Measurements from ENCODE around the gene NIPAL1. TPM values are rescaled to one million over a fixed set of nuclear protein-coding genes. Genes with fewer than 3 reads are reported as not detected.

Gene NIPAL1
- total and polyA plus RNA-seq, 2 donors (not counting 3 experiments of a cell fraction or from before 2014, with no cell fraction given) = 0.36 to 1.7 TPM

DNA sequence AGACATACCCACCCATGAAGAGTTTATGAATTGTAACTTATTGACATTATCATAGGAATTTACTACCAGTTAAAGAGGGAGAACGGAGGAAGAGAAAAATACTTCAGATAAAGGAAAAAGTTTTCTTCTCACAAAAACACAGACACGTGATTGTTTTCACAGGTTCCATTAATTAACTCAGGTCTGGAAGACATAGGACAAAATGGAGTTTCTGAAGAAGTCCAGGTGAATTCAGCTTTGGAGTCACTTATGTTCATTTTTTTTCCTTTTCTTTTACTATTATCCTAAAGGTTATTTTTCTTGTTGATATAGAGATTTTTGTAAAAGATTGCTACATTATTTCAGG, 20.5 kb downstream of the NIPAL1 start:
- no peaks in the 10 kb centered on the region for H3K27me3 ChIP-seq (ENCODE audit: control insufficient read depth in 2 of 2, insufficient read depth in 2 of 2, low read length in 2 of 2)
- no peaks in the 10 kb centered on the region for H3K4me1 ChIP-seq (ENCODE audit: control insufficient read depth, extremely low read depth, insufficient read depth, low read length)
- no peak overlapping the region for H3K4me3 ChIP-seq (replicated peaks in 1 of 3; ENCODE audit: insufficient read depth in 1 of 3, low read depth in 1 of 3, low read length in 3 of 3)
- H3K27ac ChIP-seq (ENCODE audit: insufficient read depth, low read depth, low read length) = no peak overlapping the region
- no peak for TF ChIP-seq EZH2 (IDR thresholded peaks at IDR 0.05; ENCODE audit: borderline replicate concordance, low read depth, low read length, severe bottlenecking)
- TF ChIP-seq POLR2AphosphoS5 (IDR thresholded peaks at IDR 0.05; ENCODE audit: insufficient read depth, low read depth, low read length) = no peak
- TF ChIP-seq GATA2 (IDR thresholded peaks at IDR 0.05; ENCODE audit: insufficient read depth, insufficient read length, low read depth, low read length) = no peak
- TF ChIP-seq FOS (IDR thresholded peaks at IDR 0.05; ENCODE audit: borderline replicate concordance, insufficient read depth, low read length) = no peak
- TF ChIP-seq JUN (IDR thresholded peaks at IDR 0.05; ENCODE audit: borderline replicate concordance, insufficient read depth, insufficient read length, low read depth) = no peak
- TF ChIP-seq, protein P1, sequence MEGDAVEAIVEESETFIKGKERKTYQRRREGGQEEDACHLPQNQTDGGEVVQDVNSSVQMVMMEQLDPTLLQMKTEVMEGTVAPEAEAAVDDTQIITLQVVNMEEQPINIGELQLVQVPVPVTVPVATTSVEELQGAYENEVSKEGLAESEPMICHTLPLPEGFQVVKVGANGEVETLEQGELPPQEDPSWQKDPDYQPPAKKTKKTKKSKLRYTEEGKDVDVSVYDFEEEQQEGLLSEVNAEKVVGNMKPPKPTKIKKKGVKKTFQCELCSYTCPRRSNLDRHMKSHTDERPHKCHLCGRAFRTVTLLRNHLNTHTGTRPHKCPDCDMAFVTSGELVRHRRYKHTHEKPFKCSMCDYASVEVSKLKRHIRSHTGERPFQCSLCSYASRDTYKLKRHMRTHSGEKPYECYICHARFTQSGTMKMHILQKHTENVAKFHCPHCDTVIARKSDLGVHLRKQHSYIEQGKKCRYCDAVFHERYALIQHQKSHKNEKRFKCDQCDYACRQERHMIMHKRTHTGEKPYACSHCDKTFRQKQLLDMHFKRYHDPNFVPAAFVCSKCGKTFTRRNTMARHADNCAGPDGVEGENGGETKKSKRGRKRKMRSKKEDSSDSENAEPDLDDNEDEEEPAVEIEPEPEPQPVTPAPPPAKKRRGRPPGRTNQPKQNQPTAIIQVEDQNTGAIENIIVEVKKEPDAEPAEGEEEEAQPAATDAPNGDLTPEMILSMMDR (IDR thresholded peaks at IDR 0.05; ENCODE audit: extremely low read depth in 1 of 2, insufficient read depth in 1 of 2, low read depth in 1 of 2, low read length in 2 of 2) = no peak
- TF ChIP-seq, protein P2, sequence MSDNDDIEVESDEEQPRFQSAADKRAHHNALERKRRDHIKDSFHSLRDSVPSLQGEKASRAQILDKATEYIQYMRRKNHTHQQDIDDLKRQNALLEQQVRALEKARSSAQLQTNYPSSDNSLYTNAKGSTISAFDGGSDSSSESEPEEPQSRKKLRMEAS (IDR thresholded peaks at IDR 0.05; ENCODE audit: insufficient read depth, insufficient read length) = no peak
- TF ChIP-seq POLR2A (IDR thresholded peaks at IDR 0.05; ENCODE audit: low read depth, low read length) = no peak
- no peak for TF ChIP-seq MYC (IDR thresholded peaks at IDR 0.05; ENCODE audit: low read depth, low read length)
- FAIRE-seq (no peak), DNase-seq (ENCODE audit: low read depth, low spot score) (no peak)
- no peak overlapping the region for H3K9ac ChIP-seq (replicated peaks; ENCODE audit: extremely low read depth, insufficient read depth, low read length)
- H3K9me1 ChIP-seq (replicated peaks; ENCODE audit: control insufficient read depth, extremely low read depth, insufficient read depth, low read length) = no peaks in the 10 kb centered on the region
- POLR2A ChIA-PET = no interaction called here
- H3K9me3 ChIP-seq (replicated peaks; ENCODE audit: control insufficient read depth, insufficient read depth, low read length) = no peaks in the 10 kb centered on the region
- no peaks in the 10 kb centered on the region for H3K79me2 ChIP-seq (ENCODE audit: control insufficient read depth, insufficient read depth, low read length)
- no peaks in the 10 kb centered on the region for H4K20me1 ChIP-seq (replicated peaks; ENCODE audit: control insufficient read depth, extremely low read depth, insufficient read depth, low read length)
- CTCF ChIA-PET = interaction anchor here (3.9 kb wide), 1 partner anchor 49 kb away, joined by 42 read pairs; no protein-coding TSS in a partner anchor
- H2AFZ ChIP-seq (ENCODE audit: low read depth, low read length) = no peak overlapping the region
- BruUV-seq (replicated peaks) = no TSS peak
- H3K36me3 ChIP-seq (ENCODE audit: control insufficient read depth in 2 of 2, extremely low read depth in 1 of 2, insufficient read depth in 2 of 2, low read length in 2 of 2) = no peaks in the 10 kb centered on the region
- intact Hi-C loops (cut with micrococcal nuclease) = no loop called here
- dilution Hi-C loops (cut with MboI; ENCODE audit: extremely low pct_ligation_motif_present, low sequenced_read_pairs) = no loop called here
- H3K4me2 ChIP-seq (ENCODE audit: insufficient read depth, low read length) = no peak overlapping the region
